Large intestine (tissue), 3 donors: Measurements from ENCODE around the gene ZNF554. TPM values are rescaled to one million over a fixed set of nuclear protein-coding genes. Genes with fewer than 3 reads are reported as not detected.

Experiments used
- DNase-seq, 2 donors: peaks; one replicate each; pipeline versions ENCODE4 v3.0.0 to v3.0.0-alpha.2; 2013
- H3K27ac ChIP-seq: one replicate; pipeline ENCODE4 v1.5.1; 2013; ENCODE audit warnings: low read length
- H3K27me3 ChIP-seq: 2 replicates; pipeline ENCODE4 v1.6.1; 2013; ENCODE audit warnings: low read length; ENCODE audit not compliant: control insufficient read depth, insufficient read depth
- H3K36me3 ChIP-seq: 2 replicates; pipeline ENCODE4 v1.6.1; 2013; ENCODE audit warnings: low read length; ENCODE audit not compliant: control insufficient read depth, insufficient read depth
- H3K4me1 ChIP-seq: one replicate; pipeline ENCODE4 v1.6.1; 2013; ENCODE audit warnings: low read length; ENCODE audit not compliant: control insufficient read depth, insufficient read depth
- H3K4me3 ChIP-seq: one replicate; pipeline ENCODE4 v1.5.1; 2013; ENCODE audit warnings: low read length
- H3K9me3 ChIP-seq: one replicate; pipeline ENCODE4 v1.6.1; 2013; ENCODE audit warnings: mild to moderate bottlenecking, low read depth, low read length, moderate library complexity; ENCODE audit not compliant: control insufficient read depth
- WGBS: methylation state at CpG from one replicate; pipeline ENCODE4 v1.1.5; 2013; ENCODE audit warnings: low lambda C conversion rate; ENCODE audit not compliant: insufficient coverage; 5-methylcytosine and 5-hydroxymethylcytosine counted together
- polyA plus RNA-seq: library from polyadenylated mRNA; unstranded; fragments of 120-200 nt; gene quantifications from one replicate; pipeline ENCODE4 v1.2.1, GENCODE V29; 2013

The ZNF554 gene
- polyA plus RNA-seq, 1 donor: 5.5 TPM

GRCh38 chr19:2807379-2808128, 12.1 kb upstream of the ZNF554 start:
- H3K27ac ChIP-seq: no peak overlapping the region
- peaks cover 19% of the 10 kb centered on the region for H3K9me3 ChIP-seq
- peaks cover 66% of the 10 kb centered on the region for H3K36me3 ChIP-seq
- no peak for DNase-seq
- H3K4me3 ChIP-seq: no peak overlapping the region
- no CpG with 5 or more reads among the region's 56 CpGs for WGBS
- no peaks in the 10 kb centered on the region for H3K27me3 ChIP-seq
- peaks cover 18% of the 10 kb centered on the region for H3K4me1 ChIP-seq

DNA sequence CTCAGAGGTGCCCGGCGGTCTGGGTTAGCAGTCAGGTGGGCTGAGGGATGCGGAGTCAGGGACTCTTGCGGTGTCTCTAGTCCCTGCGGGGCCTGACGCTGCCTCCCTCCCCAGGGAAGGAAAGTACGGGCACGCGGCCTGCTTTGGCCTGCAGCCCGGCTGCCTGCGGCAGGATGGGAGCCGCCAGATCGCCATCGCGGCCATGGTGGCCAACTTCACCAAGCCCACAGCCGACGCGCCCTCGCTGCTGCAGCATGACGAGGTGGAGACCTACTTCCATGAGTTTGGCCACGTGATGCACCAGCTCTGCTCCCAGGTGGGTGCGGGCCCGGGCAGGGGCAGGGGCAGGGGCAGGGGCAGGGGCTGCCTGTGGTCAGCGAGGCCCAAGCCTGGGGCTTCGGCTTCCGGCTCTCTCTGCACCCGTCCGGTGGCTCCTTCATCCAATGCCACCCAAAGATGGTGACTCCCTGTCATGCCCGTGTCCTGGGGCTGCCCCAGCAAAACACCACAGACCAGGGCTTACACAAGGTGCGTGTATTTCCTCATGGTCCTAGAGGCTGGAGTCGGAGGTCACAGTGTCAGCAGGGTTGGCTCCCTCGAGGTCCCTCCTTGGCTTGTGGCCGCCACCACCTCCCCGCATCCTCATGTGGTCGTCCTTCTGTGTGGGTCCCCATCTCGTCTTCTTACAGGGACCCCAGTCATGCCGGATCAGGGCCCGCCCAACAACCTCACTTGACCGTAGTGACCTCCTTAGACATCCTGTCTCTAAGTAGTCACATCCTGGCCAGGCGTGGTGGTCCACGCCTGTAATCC, 11.3 kb upstream of the ZNF554 start:
- Histone ChIP-seq H3K27ac (no peak overlapping the region), H3K9me3 (peaks cover 19% of the 10 kb centered on the region), H3K27me3 (no peaks in the 10 kb centered on the region), H3K36me3 (peaks cover 67% of the 10 kb centered on the region), H3K4me1 (peaks cover 18% of the 10 kb centered on the region), H3K4me3 (no peak overlapping the region)
- WGBS: no CpG with 5 or more reads among the region's 41 CpGs
- DNase-seq: no peak

DNA sequence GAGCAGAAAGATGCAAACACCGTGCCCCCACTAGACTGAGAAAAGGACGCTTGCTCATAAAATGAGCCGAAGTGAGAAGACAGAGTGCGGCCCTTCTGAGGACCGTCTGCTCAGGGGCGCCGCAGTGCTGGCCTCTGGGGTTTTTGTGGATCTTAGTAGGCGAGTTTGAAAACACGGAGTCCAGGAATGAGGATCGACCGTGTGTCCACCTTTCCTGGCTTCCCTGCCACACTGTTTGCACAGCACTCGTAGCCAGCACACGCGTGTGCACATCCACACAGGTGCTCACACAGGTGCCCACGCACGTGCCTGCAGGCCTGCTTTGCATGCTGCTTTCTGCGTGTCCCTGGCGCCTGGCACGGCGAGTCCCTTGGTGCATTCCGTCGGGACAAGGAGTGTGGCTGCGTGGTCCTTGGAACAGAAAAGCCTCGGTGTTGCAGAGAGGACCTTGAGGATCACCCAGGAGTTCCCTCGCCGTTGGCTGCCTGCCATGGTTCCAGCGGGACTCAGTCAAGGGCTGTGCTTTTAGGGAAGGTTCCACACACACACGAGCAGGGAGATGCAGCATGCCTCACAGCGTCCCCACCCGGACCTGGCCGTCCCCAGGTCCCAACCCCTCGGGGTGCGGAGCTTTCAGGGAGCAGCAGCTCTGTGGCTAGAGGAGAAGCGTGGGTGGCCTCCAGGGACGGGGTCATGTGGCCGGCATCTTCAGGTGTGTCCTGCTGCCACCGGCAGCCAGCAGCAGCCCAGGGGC, 10.1 kb upstream of the ZNF554 start:
- DNase-seq: no peak
- no CpG with 5 or more reads among the region's 37 CpGs for WGBS
- H3K4me3 ChIP-seq: no peak overlapping the region
- no peak overlapping the region for H3K27ac ChIP-seq
- H3K27me3 ChIP-seq: no peaks in the 10 kb centered on the region
- H3K36me3 ChIP-seq: peaks cover 67% of the 10 kb centered on the region
- peaks cover 19% of the 10 kb centered on the region for H3K9me3 ChIP-seq
- peaks cover 18% of the 10 kb centered on the region for H3K4me1 ChIP-seq

DNA sequence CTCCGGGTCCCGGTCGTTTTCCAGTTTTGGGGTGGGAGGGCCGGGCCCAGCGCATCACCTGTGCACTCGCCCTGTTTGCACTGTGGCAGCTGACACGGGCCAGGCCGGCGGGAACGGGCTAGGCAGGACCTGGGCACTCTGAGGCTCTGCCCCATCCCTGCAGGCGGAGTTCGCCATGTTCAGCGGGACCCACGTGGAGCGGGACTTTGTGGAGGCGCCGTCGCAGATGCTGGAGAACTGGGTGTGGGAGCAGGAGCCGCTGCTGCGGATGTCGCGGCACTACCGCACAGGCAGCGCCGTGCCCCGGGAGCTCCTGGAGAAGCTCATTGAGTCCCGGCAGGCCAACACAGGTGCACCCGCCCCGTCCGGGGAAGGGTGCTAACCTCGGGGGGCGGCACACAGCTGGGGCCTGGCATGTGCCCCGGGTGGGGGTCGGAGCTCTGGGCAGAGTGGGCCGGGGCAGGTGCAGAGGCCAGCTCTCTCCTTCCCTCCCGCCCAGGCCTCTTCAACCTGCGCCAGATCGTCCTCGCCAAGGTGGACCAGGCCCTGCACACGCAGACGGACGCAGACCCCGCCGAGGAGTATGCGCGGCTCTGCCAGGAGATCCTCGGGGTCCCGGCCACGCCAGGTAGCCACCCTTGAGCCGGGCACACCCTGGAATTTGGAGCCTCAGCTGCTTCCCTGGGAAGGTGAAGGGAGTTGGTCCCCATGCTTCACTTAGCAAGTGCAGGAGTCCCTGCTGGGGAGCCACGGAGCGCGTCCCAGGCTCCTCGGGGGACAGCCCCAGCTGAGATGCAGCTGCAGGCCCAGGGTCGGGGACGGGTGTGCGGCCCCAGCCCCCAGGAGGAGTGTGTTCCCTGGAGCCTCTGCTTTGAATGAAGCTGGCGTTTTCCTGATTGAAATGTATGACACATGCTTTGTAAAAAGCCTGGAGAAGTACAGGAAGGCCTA, 9.3 kb upstream of the ZNF554 start:
- Histone ChIP-seq H3K9me3 (peaks cover 19% of the 10 kb centered on the region), H3K4me1 (peaks cover 18% of the 10 kb centered on the region), H3K4me3 (no peak overlapping the region), H3K27me3 (no peaks in the 10 kb centered on the region), H3K27ac (no peak overlapping the region), H3K36me3 (peaks cover 60% of the 10 kb centered on the region)
- WGBS: no CpG with 5 or more reads among the region's 58 CpGs
- no peak for DNase-seq

DNA sequence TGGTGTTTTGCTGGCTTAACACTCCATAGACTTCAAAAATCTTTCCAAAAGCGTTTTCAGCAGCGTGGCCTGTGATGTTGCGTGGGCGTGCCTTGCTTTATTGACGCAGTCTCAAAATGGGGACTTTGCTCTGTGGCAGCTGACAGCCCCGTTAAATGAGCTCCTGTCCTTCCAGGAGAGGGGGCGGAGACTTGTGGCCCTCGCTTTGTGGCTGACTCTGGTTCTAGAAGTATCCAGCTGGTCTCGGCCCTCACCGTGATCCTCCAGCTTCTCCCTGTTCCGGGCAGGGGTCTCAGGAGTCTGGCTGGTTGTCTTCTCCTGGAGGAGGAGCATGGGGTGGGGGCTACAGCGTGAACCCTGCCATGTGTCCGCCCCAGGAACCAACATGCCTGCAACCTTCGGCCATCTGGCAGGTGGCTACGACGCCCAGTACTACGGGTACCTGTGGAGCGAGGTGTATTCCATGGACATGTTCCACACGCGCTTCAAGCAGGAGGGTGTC, 8.4 kb upstream of the ZNF554 start:
- no peak overlapping the region for H3K4me3 ChIP-seq
- H3K27ac ChIP-seq: peak overlapping the region; percentile 43
- peak; percentile 64 to 80 for DNase-seq
- 20% methylated on average over 2 of the region's 20 CpGs for WGBS
- H3K4me1 ChIP-seq: peaks cover 18% of the 10 kb centered on the region
- H3K9me3 ChIP-seq: peaks cover 19% of the 10 kb centered on the region
- peaks cover 55% of the 10 kb centered on the region for H3K36me3 ChIP-seq
- no peaks in the 10 kb centered on the region for H3K27me3 ChIP-seq

- WGBS: no CpG with 5 or more reads among the region's 34 CpGs
- H3K4me3 ChIP-seq: no peak overlapping the region
- peak in 1 of 2 donors; percentile 23 for DNase-seq
- H3K27me3 ChIP-seq: no peaks in the 10 kb centered on the region
- H3K4me1 ChIP-seq: peaks cover 18% of the 10 kb centered on the region
- H3K27ac ChIP-seq: no peak overlapping the region
- peaks cover 48% of the 10 kb centered on the region for H3K36me3 ChIP-seq
- peaks cover 19% of the 10 kb centered on the region for H3K9me3 ChIP-seq
These were observed 7.8 kb upstream of the ZNF554 start for GRCh38 chr19:2811735-2812413.

DNA sequence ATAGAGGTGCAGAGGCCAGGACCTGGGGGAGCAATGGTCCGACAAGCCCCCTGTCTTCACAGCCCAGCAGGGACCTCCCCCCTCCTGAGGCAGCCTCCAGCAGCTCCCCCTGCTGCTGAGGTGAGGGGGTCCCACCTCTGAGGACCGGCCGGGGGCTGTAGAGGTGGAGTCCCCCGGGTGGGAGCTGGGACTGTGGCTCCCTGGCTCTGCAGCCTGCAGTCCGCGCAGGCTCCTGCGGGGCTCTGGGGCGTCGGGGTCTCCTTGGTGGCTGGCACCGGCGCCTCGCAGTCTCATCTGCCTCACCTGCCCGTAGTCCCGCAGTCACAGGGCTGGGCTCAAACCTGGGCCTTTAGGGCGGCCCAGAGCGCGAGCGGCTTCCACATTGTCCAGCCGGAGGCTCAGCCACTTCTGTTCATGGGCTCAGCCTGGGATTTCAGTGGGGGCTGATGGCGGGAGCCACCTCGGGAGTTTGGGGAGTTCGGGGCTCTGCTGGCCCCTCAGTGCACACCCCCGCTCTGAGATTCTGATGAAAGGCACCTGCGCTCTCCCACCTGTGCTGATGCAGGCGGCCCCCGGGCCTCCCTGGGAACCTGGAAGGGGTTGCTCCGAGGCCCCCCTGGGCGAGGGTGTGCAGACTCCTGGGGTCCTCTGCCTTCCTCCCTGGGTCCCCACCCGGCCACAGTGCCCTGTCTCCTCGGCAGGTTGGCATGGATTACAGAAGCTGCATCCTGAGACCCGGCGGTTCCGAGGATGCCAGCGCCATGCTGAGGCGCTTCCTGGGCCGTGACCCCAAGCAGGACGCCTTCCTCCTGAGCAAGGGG, 7.0 kb upstream of the ZNF554 start:
- Histone ChIP-seq H3K36me3 (peaks cover 42% of the 10 kb centered on the region), H3K9me3 (peaks cover 16% of the 10 kb centered on the region), H3K27ac (no peak overlapping the region), H3K4me3 (no peak overlapping the region), H3K27me3 (no peaks in the 10 kb centered on the region), H3K4me1 (peaks cover 18% of the 10 kb centered on the region)
- DNase-seq: no peak
- WGBS: no CpG with 5 or more reads among the region's 37 CpGs

DNA sequence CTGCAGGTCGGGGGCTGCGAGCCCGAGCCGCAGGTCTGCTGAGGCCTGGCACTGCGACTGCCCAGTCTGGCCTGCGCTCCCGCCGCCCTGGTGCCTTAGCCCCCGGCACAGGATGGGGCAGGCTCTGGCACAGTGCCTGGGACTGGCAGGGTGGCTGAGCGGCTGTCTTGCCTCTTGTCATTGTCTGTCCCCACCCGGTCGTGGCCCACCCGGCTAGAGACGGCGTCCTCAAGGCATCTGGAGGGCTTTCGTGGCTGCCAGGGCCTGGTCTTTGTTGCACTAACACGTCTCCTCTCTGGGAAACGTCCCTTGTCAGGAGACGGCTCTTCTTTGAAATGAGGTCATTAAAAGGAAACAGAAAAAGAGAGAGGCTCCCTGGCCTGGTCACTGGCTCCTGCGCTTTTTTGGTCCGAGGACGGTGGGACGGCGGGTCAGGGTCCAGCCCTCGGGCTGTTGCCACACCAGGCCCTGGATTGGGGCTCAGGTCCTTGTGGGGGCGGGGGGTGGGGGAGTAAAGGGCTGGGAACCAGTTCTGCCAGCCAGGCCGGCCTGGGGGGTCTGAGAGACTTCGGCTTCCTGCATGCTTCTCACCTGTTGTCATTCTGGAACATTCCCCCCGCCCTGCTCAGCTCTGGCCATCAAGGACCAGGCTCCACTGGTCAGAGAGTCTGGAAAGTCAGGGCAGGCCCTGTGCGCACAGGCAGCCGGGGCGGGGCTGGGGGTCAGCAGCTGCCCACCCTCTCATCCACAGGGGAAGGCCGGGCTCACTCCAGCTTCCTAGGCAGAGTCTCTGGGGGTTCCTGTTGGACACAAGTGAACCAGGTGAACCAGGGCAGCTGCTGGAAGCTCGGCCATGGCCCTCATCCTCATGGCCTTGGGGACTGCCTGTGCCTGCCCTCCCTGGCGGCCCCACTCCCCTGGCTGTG, 6.2 kb upstream of the ZNF554 start:
- Histone ChIP-seq H3K4me1 (peaks cover 18% of the 10 kb centered on the region), H3K27me3 (no peaks in the 10 kb centered on the region), H3K4me3 (no peak overlapping the region), H3K36me3 (peaks cover 38% of the 10 kb centered on the region), H3K27ac (no peak overlapping the region), H3K9me3 (peaks cover 9% of the 10 kb centered on the region)
- WGBS: no CpG with 5 or more reads among the region's 35 CpGs
- no peak for DNase-seq
